ENCODE measurements around the gene PRSS56. TPM values are rescaled to one million over a fixed set of nuclear protein-coding genes. Genes with fewer than 3 reads are reported as not detected.

PRSS56 gene
- total RNA-seq, 3 donors from 2014 or later = not detected

- no peak for TF ChIP-seq POLR2A (IDR thresholded peaks at IDR 0.05)
- TF ChIP-seq CTCF (IDR thresholded peaks at IDR 0.05) = no peak
- no peak for TF ChIP-seq POLR2AphosphoS5 (IDR thresholded peaks at IDR 0.05)
- no peak for DNase-seq (ENCODE audit: low spot score in 2 of 2)
- intact Hi-C loops (cut with DNase I; ENCODE audit: low total_unique reads) = loop anchor here (10.0 kb wide), 2 partner anchors 607 to 1347 kb away; no protein-coding TSS in a partner anchor
- Histone ChIP-seq H3K36me3 (no peaks in the 10 kb centered on the region), H3K4me1 (no peaks in the 10 kb centered on the region), H3K9me3 (no peaks in the 10 kb centered on the region), H3K27ac (no peak overlapping the region), H3K27me3 (no peaks in the 10 kb centered on the region), H3K4me3 (no peak overlapping the region)
Measured at GRCh38 chr2:232511336-232511890, 8.8 kb upstream of the PRSS56 start.

- H3K27me3 ChIP-seq = no peaks in the 10 kb centered on the region
- H3K4me1 ChIP-seq = no peaks in the 10 kb centered on the region
- no peak overlapping the region for H3K27ac ChIP-seq
- intact Hi-C loops (cut with DNase I; ENCODE audit: low total_unique reads) = loop anchor here (1.0 to 10.0 kb wide), 3 partner anchors 19 to 1348 kb away; no protein-coding TSS in a partner anchor
- no peaks in the 10 kb centered on the region for H3K36me3 ChIP-seq
- no peak for TF ChIP-seq POLR2A (IDR thresholded peaks at IDR 0.05)
- no peak for TF ChIP-seq POLR2AphosphoS5 (IDR thresholded peaks at IDR 0.05)
- TF ChIP-seq CTCF (IDR thresholded peaks at IDR 0.05) = no peak
- no peaks in the 10 kb centered on the region for H3K9me3 ChIP-seq
- DNase-seq (ENCODE audit: low spot score in 2 of 2) = no peak
- no peak overlapping the region for H3K4me3 ChIP-seq
Measured at GRCh38 chr2:232512602-232513001, 7.6 kb upstream of the PRSS56 start.

- no peaks in the 10 kb centered on the region for H3K27me3 ChIP-seq
- H3K4me1 ChIP-seq = no peaks in the 10 kb centered on the region
- no peaks in the 10 kb centered on the region for H3K36me3 ChIP-seq
- intact Hi-C loops (cut with DNase I; ENCODE audit: low total_unique reads) = loop anchor here (1.0 to 10.0 kb wide), 3 partner anchors 20 to 1349 kb away; no protein-coding TSS in a partner anchor
- TF ChIP-seq POLR2AphosphoS5 (IDR thresholded peaks at IDR 0.05) (no peak), CTCF (IDR thresholded peaks at IDR 0.05) (no peak), POLR2A (IDR thresholded peaks at IDR 0.05) (no peak)
- H3K4me3 ChIP-seq = no peak overlapping the region
- no peaks in the 10 kb centered on the region for H3K9me3 ChIP-seq
- DNase-seq (ENCODE audit: low spot score in 2 of 2) = no peak
- H3K27ac ChIP-seq = no peak overlapping the region
Measured at GRCh38 chr2:232513353-232513752, 6.8 kb upstream of the PRSS56 start.

GRCh38 chr2:232515639-232516038 lies 4.5 kb upstream of the PRSS56 start:
- H3K4me3 ChIP-seq = no peak overlapping the region
- H3K9me3 ChIP-seq = no peaks in the 10 kb centered on the region
- intact Hi-C loops (cut with DNase I; ENCODE audit: low total_unique reads) = loop anchor here (10.0 kb wide), 2 partner anchors 611 to 1351 kb away; no protein-coding TSS in a partner anchor
- H3K27ac ChIP-seq = no peak overlapping the region
- H3K4me1 ChIP-seq = no peaks in the 10 kb centered on the region
- no peaks in the 10 kb centered on the region for H3K36me3 ChIP-seq
- TF ChIP-seq CTCF (IDR thresholded peaks at IDR 0.05) (no peak), POLR2AphosphoS5 (IDR thresholded peaks at IDR 0.05) (no peak)
- no peak for DNase-seq (ENCODE audit: low spot score in 2 of 2)
- peaks cover 0 to 15% of the 10 kb centered on the region in 2 donors for H3K27me3 ChIP-seq

GRCh38 chr2:232516551-232516950 lies 3.6 kb upstream of the PRSS56 start:
- Histone ChIP-seq H3K9me3 (no peaks in the 10 kb centered on the region), H3K36me3 (no peaks in the 10 kb centered on the region), H3K27me3 (peaks cover 0 to 24% of the 10 kb centered on the region in 2 donors), H3K4me1 (no peaks in the 10 kb centered on the region), H3K4me3 (no peak overlapping the region), H3K27ac (no peak overlapping the region)
- TF ChIP-seq CTCF (IDR thresholded peaks at IDR 0.05) = no peak
- TF ChIP-seq POLR2AphosphoS5 (IDR thresholded peaks at IDR 0.05) = no peak
- TF ChIP-seq POLR2A (IDR thresholded peaks at IDR 0.05) = no peak
- DNase-seq (ENCODE audit: low spot score in 2 of 2) = no peak
- intact Hi-C loops (cut with DNase I; ENCODE audit: low total_unique reads) = loop anchor here (10.0 kb wide), 2 partner anchors 612 to 1352 kb away; no protein-coding TSS in a partner anchor

All from breast epithelium (tissue), 4 donors.